Tibial nerve (tissue), 4 donors: ENCODE data around the gene KLF1. TPM values are rescaled to one million over a fixed set of nuclear protein-coding genes. Genes with fewer than 3 reads are reported as not detected.

ENCODE experiments used
- DNase-seq, 2 donors: peaks; one replicate each; pipeline ENCODE4 v3.0.0-alpha.2; 2019; ENCODE audit warnings: low spot score in 2 of 2
- H3K27ac ChIP-seq, 4 donors: fragments of 200-600 bp; sonication (generic) in 3 of 4; one replicate each; pipeline ENCODE4 v1.5.1; 2017 to 2019; ENCODE audit warnings: mild to moderate bottlenecking in 1 of 4
- H3K27me3 ChIP-seq, 2 donors: fragments of 200-600 bp; sonication (generic) in 1 of 2; one replicate each; pipeline versions ENCODE4 v1.5.1 to v1.6.0; 2017 to 2019
- H3K36me3 ChIP-seq, 3 donors: fragments of 200-600 bp; sonication (generic); one replicate each; pipeline ENCODE4 v1.5.1; 2018 to 2019
- H3K4me1 ChIP-seq, 4 donors: fragments of 200-600 bp; sonication (generic) in 3 of 4; one replicate each; pipeline ENCODE4 v1.5.1; 2017 to 2019
- H3K4me3 ChIP-seq, 4 donors: fragments of 200-600 bp; sonication (generic) in 3 of 4; one replicate each; pipeline ENCODE4 v1.5.1; 2017 to 2019; ENCODE audit warnings: mild to moderate bottlenecking in 1 of 4, moderate library complexity in 1 of 4
- H3K9me3 ChIP-seq, 4 donors: fragments of 200-600 bp; sonication (generic) in 3 of 4; one replicate each; pipeline ENCODE4 v1.5.1; 2017 to 2019
- CTCF ChIP-seq, 5 experiments: fragments of 200-600 bp in 3 of 5; fragments of 450-650 bp in 2 of 5; sonication (generic) in 3 of 5; IDR thresholded peaks; one replicate each; pipeline ENCODE4 v1.5.1; 2016 to 2019; ENCODE audit warnings: antibody characterized with exemption in 5 of 5, mild to moderate bottlenecking in 3 of 5, moderate library complexity in 2 of 5
- EP300 ChIP-seq, 2 donors: sonication (generic); formaldehyde crosslinking; IDR thresholded peaks; one replicate each; pipeline ENCODE4 v1.6.1; 2017; ENCODE audit warnings: antibody characterized with exemption in 2 of 2, mild to moderate bottlenecking in 1 of 2
- POLR2A ChIP-seq, 2 donors: fragments of 450-650 bp; IDR thresholded peaks; one replicate each; pipeline ENCODE4 v1.6.1; 2017; ENCODE audit warnings: antibody characterized with exemption in 2 of 2, mild to moderate bottlenecking in 2 of 2, moderate library complexity in 2 of 2
- WGBS, 2 donors: methylation state at CpG; one replicate each; pipeline ENCODE4 v1.1.5; 2018; 5-methylcytosine and 5-hydroxymethylcytosine counted together
- total RNA-seq, 4 donors: library from RNA; depleted of rRNA; stranded (reverse); fragments of >200 nt; gene quantifications; one replicate each; pipeline ENCODE4 v1.1.0, GENCODE V29; 2016

KLF1 gene
- total RNA-seq, 4 donors from 2014 or later: not detected

GRCh38 chr19:12932392-12933286, 45.6 kb upstream of the KLF1 start:
- no peaks in the 10 kb centered on the region for H3K27me3 ChIP-seq
- peak overlapping the region; percentile 84 to 98 (median 90) for H3K4me3 ChIP-seq
- 28 to 29% methylated on average over 16 of the region's 16 CpGs for WGBS, 2 donors
- H3K27ac ChIP-seq: peak overlapping the region in 3 of 4 donors; percentile 85 to 91 (median 85)
- H3K9me3 ChIP-seq: no peaks in the 10 kb centered on the region
- no peak for DNase-seq
- H3K36me3 ChIP-seq: peaks cover 0 to 30% (median 15%) of the 10 kb centered on the region in 3 donors
- peaks cover 0 to 27% (median 12%) of the 10 kb centered on the region in 4 donors for H3K4me1 ChIP-seq
- TF ChIP-seq CTCF (IDR thresholded peaks at IDR 0.05) (no peak), POLR2A (IDR thresholded peaks at IDR 0.05) (no peak), EP300 (IDR thresholded peaks at IDR 0.05) (no peak)

GRCh38 chr19:12930002-12930645, 43.1 kb upstream of the KLF1 start:
- Histone ChIP-seq H3K27ac (no peak overlapping the region), H3K9me3 (no peaks in the 10 kb centered on the region), H3K4me3 (no peak overlapping the region), H3K4me1 (peaks cover 0 to 21% (median 10%) of the 10 kb centered on the region in 4 donors), H3K27me3 (no peaks in the 10 kb centered on the region), H3K36me3 (peaks cover 0 to 55% (median 29%) of the 10 kb centered on the region in 3 donors)
- DNase-seq: no peak
- 89 to 91% methylated on average over 13 to 17 of the region's 19 CpGs for WGBS, 2 donors
- no peak for TF ChIP-seq CTCF (IDR thresholded peaks at IDR 0.05)
- TF ChIP-seq EP300 (IDR thresholded peaks at IDR 0.05): no peak
- TF ChIP-seq POLR2A (IDR thresholded peaks at IDR 0.05): no peak

GRCh38 chr19:12924621-12925310, 37.8 kb upstream of the KLF1 start:
- Histone ChIP-seq H3K27me3 (no peaks in the 10 kb centered on the region), H3K27ac (no peak overlapping the region), H3K4me3 (no peak overlapping the region), H3K36me3 (peaks cover 0 to 77% (median 49%) of the 10 kb centered on the region in 3 donors), H3K4me1 (no peaks in the 10 kb centered on the region), H3K9me3 (no peaks in the 10 kb centered on the region)
- TF ChIP-seq CTCF (IDR thresholded peaks at IDR 0.05) (no peak), EP300 (IDR thresholded peaks at IDR 0.05) (no peak), POLR2A (IDR thresholded peaks at IDR 0.05) (no peak)
- DNase-seq: no peak
- 94 to 95% methylated on average over 29 of the region's 29 CpGs for WGBS, 2 donors

- no peaks in the 10 kb centered on the region for H3K9me3 ChIP-seq
- TF ChIP-seq EP300 (IDR thresholded peaks at IDR 0.05) (no peak), POLR2A (IDR thresholded peaks at IDR 0.05) (no peak), CTCF (IDR thresholded peaks at IDR 0.05) (no peak)
- H3K27me3 ChIP-seq: no peaks in the 10 kb centered on the region
- no peak overlapping the region for H3K4me3 ChIP-seq
- no peak for DNase-seq
- peaks cover 0 to 13% (median 4%) of the 10 kb centered on the region in 4 donors for H3K4me1 ChIP-seq
- peaks cover 0 to 59% (median 38%) of the 10 kb centered on the region in 3 donors for H3K36me3 ChIP-seq
- H3K27ac ChIP-seq: no peak overlapping the region
- 93 to 95% methylated on average over 4 of the region's 4 CpGs for WGBS, 2 donors
Measured at GRCh38 chr19:12922959-12923358, 36.0 kb upstream of the KLF1 start.
